Keratinocyte (primary cell): ENCODE results near the gene PRKCSH. TPM values are rescaled to one million over a fixed set of nuclear protein-coding genes. Genes with fewer than 3 reads are reported as not detected.

Experiments
- DNase-seq: peaks from one replicate; pipeline ENCODE4 v3.0.0-alpha.2; 2011; ENCODE audit warnings: low read depth, missing footprints, low spot score
- FAIRE-seq: peaks from 2 replicates; lab custom pipeline; 2011; peaks lifted over from hg19 to GRCh38; lab: Jason Lieb, UNC
- H2AFZ ChIP-seq: 2 replicates; pipeline ENCODE4 v1.6.0; 2012; ENCODE audit warnings: low read length, control low read depth, inconsistent platforms; ENCODE audit not compliant: control insufficient read depth
- H3K27ac ChIP-seq: 2 replicates; pipeline ENCODE4 v1.5.1; 2011; ENCODE audit warnings: low read length; ENCODE audit not compliant: control insufficient read depth, insufficient read depth
- H3K27me3 ChIP-seq: 3 replicates; pipeline ENCODE4 v1.6.0; 2011; ENCODE audit warnings: low read length; ENCODE audit not compliant: control insufficient read depth, insufficient read depth; ENCODE audit errors: extremely low read depth
- H3K36me3 ChIP-seq, 2 experiments: 2 replicates in 1 of 2; 3 replicates in 1 of 2; pipeline ENCODE4 v1.5.1; 2011; ENCODE audit warnings: low read length in 2 of 2, mild to moderate bottlenecking in 1 of 2; ENCODE audit not compliant: control insufficient read depth in 2 of 2, insufficient read depth in 2 of 2; ENCODE audit errors: extremely low read depth in 1 of 2
- H3K4me1 ChIP-seq: 3 replicates; pipeline ENCODE4 v1.5.1; 2011; ENCODE audit warnings: low read length; ENCODE audit not compliant: control insufficient read depth, insufficient read depth; ENCODE audit errors: extremely low read depth
- H3K4me2 ChIP-seq: 3 replicates; pipeline ENCODE4 v1.6.0; 2011; ENCODE audit warnings: low read depth, low read length; ENCODE audit not compliant: control insufficient read depth, insufficient read depth; ENCODE audit errors: extremely low read depth
- H3K4me3 ChIP-seq, 3 experiments: fragments of 200-600 bp in 1 of 3; sonication (generic) in 1 of 3; 2 replicates in 2 of 3; 3 replicates in 1 of 3; pipeline ENCODE4 v1.5.1; 2011 to 2016; ENCODE audit warnings: low read length in 3 of 3, mild to moderate bottlenecking in 3 of 3, control low read depth in 2 of 3, inconsistent platforms in 1 of 3, low read depth in 1 of 3, mixed read lengths in 1 of 3, mixed run types in 1 of 3, moderate library complexity in 1 of 3; ENCODE audit not compliant: control insufficient read depth in 2 of 3, insufficient read depth in 2 of 3; ENCODE audit errors: extremely low read depth in 1 of 3
- H3K79me2 ChIP-seq: 2 replicates; pipeline ENCODE4 v1.6.0; 2012; ENCODE audit warnings: low read length; ENCODE audit not compliant: control insufficient read depth, insufficient read depth
- H3K9ac ChIP-seq: 3 replicates; pipeline ENCODE4 v1.6.0; 2011; ENCODE audit warnings: low read length; ENCODE audit not compliant: control insufficient read depth, insufficient read depth; ENCODE audit errors: extremely low read depth
- H3K9me1 ChIP-seq: 3 replicates; pipeline ENCODE4 v1.6.0; 2011; ENCODE audit warnings: low read length; ENCODE audit not compliant: control insufficient read depth, insufficient read depth; ENCODE audit errors: extremely low read depth
- H3K9me3 ChIP-seq: 2 replicates; pipeline ENCODE4 v1.5.1; 2012; ENCODE audit warnings: low read depth, low read length; ENCODE audit not compliant: control insufficient read depth
- H4K20me1 ChIP-seq: 3 replicates; pipeline ENCODE4 v1.6.0; 2011; ENCODE audit warnings: low read length; ENCODE audit not compliant: control insufficient read depth, insufficient read depth; ENCODE audit errors: extremely low read depth
- CTCF ChIP-seq, 3 experiments: IDR thresholded peaks in 1 of 3; conservative IDR thresholded peaks in 1 of 3; optimal IDR thresholded peaks in 1 of 3; 2 replicates in 2 of 3; 3 replicates in 1 of 3; pipeline versions ENCODE3 to v1.5.1; 2011; ENCODE audit warnings: low read length in 3 of 3, mild to moderate bottlenecking in 3 of 3, moderate library complexity in 2 of 3, control low read depth in 1 of 3, inconsistent platforms in 1 of 3; ENCODE audit not compliant: insufficient read depth in 2 of 3; ENCODE audit errors: extremely low read depth in 1 of 3
- EZH2 ChIP-seq: IDR thresholded peaks from one replicate; pipeline ENCODE4 v1.6.1; 2012; ENCODE audit warnings: inconsistent platforms, mild to moderate bottlenecking, low read length, moderate library complexity
- dilution Hi-C: fragments of 300-500 bp; cut with MboI; formaldehyde crosslinking; loops from one replicate; pipeline ENCODE4 v1.7.0; 2020; ENCODE audit warnings: low sequenced_read_pairs; ENCODE audit not compliant: extremely low pct_ligation_motif_present
- polyA plus RNA-seq, 5 experiments: library from polyadenylated mRNA; depleted of rRNA in 3 of 5; stranded (reverse) in 3 of 5; stranded (forward) in 1 of 5; unstranded in 1 of 5; fragments of >200 nt; gene quantifications; 1 replicate in 1 of 5; 2 replicates in 3 of 5; 3 replicates in 1 of 5; pipeline versions ENCODE4 v1.2.1 to v1.2.3, GENCODE V29; 2011 to 2012; ENCODE audit warnings: missing spikeins in 2 of 5, low read depth in 1 of 5, low replicate concordance in 1 of 5

PRKCSH gene
- polyA plus RNA-seq, 1 donor (not counting 4 experiments of a cell fraction or from before 2014, with no cell fraction given), result 56.3 TPM

- Histone ChIP-seq H3K4me3 (no peak overlapping the region), H3K27ac (no peak overlapping the region), H2AFZ (no peak overlapping the region), H3K36me3 (no peaks in the 10 kb centered on the region), H4K20me1 (no peaks in the 10 kb centered on the region), H3K9ac (no peak overlapping the region), H3K9me1 (no peaks in the 10 kb centered on the region), H3K79me2 (no peaks in the 10 kb centered on the region), H3K9me3 (no peaks in the 10 kb centered on the region), H3K4me1 (peaks cover 22% of the 10 kb centered on the region), H3K27me3 (peaks cover 48% of the 10 kb centered on the region), H3K4me2 (no peak overlapping the region)
- DNase-seq, result no peak
- dilution Hi-C loops, result no loop called here
- no peak for TF ChIP-seq CTCF (optimal IDR thresholded peaks at IDR 0.05 in 1 of 3, IDR thresholded peaks at IDR 0.05 in 1 of 3, conservative IDR thresholded peaks at IDR 0.05 in 1 of 3; ENCODE audit: extremely low read depth in 1 of 3, insufficient read depth in 2 of 3, low read length in 3 of 3)
- TF ChIP-seq EZH2, result no peak
- FAIRE-seq, result no peak
Observed at GRCh38 chr19:11423791-11424181, 11.6 kb upstream of the PRKCSH start.

- dilution Hi-C loops, result no loop called here
Observed at GRCh38 chr19:11425719-11426457, 9.5 kb upstream of the PRKCSH start.

More at GRCh38 chr19:11425719-11426457, 9.5 kb upstream of the PRKCSH start:
- H3K27ac ChIP-seq, result no peak overlapping the region
- FAIRE-seq, result no peak
- TF ChIP-seq CTCF (optimal IDR thresholded peaks at IDR 0.05 in 1 of 3, IDR thresholded peaks at IDR 0.05 in 1 of 3, conservative IDR thresholded peaks at IDR 0.05 in 1 of 3; ENCODE audit: extremely low read depth in 1 of 3, insufficient read depth in 2 of 3, low read length in 3 of 3), result no peak
- no peak for TF ChIP-seq EZH2
- no peaks in the 10 kb centered on the region for H3K9me3 ChIP-seq
- no peaks in the 10 kb centered on the region for H3K9me1 ChIP-seq
- no peak overlapping the region for H2AFZ ChIP-seq
- H3K27me3 ChIP-seq, result peaks cover 28% of the 10 kb centered on the region
- H3K4me2 ChIP-seq, result no peak overlapping the region
- no peaks in the 10 kb centered on the region for H3K36me3 ChIP-seq
- H3K9ac ChIP-seq, result no peak overlapping the region
- peaks cover 17% of the 10 kb centered on the region for H3K4me1 ChIP-seq
- H3K4me3 ChIP-seq, result no peak overlapping the region
- H3K79me2 ChIP-seq, result no peaks in the 10 kb centered on the region
- DNase-seq, result no peak
- no peaks in the 10 kb centered on the region for H4K20me1 ChIP-seq
